ENCODE data around the gene BRWD1.

BRWD1 gene

GRCh38 chr21:39317134-39318090, 4.0 kb upstream of the BRWD1 start:
- TF ChIP-seq CTCF (IDR thresholded peaks at IDR 0.05; ENCODE audit: low read depth, low read length): no peak

GRCh38 chr21:39316729-39317128, 3.3 kb upstream of the BRWD1 start:
- H3K4me1 ChIP-seq: peaks cover 3% of the 10 kb centered on the region; the same call in 1 of the 2 replicates
- DNase-seq: no peak
- no peak for TF ChIP-seq CTCF (IDR thresholded peaks at IDR 0.05; ENCODE audit: low read depth, low read length)

More at GRCh38 chr21:39317134-39318090, 4.0 kb upstream of the BRWD1 start:
- Histone ChIP-seq H3K27me3 (no peaks in the 10 kb centered on the region), H3K4me3 (ENCODE audit: low read depth, low read length) (no peak overlapping the region), H3K9me3 (no peaks in the 10 kb centered on the region), H3K36me3 (no peaks in the 10 kb centered on the region), H3K4me1 (no peaks in the 10 kb centered on the region)
- peak; percentile 21 for DNase-seq

GRCh38 chr21:39315603-39316445, 2.4 kb upstream of the BRWD1 start:
- H3K4me1 ChIP-seq: peaks cover 3% of the 10 kb centered on the region; the same call in 1 of the 2 replicates
- H3K27me3 ChIP-seq: no peaks in the 10 kb centered on the region
- DNase-seq: no peak
- H3K36me3 ChIP-seq: peaks cover 7% of the 10 kb centered on the region
- no peak overlapping the region for H3K4me3 ChIP-seq (ENCODE audit: low read depth, low read length)
- H3K9me3 ChIP-seq: no peaks in the 10 kb centered on the region
- TF ChIP-seq CTCF (IDR thresholded peaks at IDR 0.05; ENCODE audit: low read depth, low read length): no peak

More at GRCh38 chr21:39316729-39317128, 3.3 kb upstream of the BRWD1 start:
- Histone ChIP-seq H3K36me3 (peaks cover under 1% of the 10 kb centered on the region), H3K9me3 (no peaks in the 10 kb centered on the region), H3K27me3 (no peaks in the 10 kb centered on the region), H3K4me3 (ENCODE audit: low read depth, low read length) (no peak overlapping the region)

- peaks cover 3% of the 10 kb centered on the region; the same call in 1 of the 2 replicates for H3K4me1 ChIP-seq
- no peaks in the 10 kb centered on the region for H3K9me3 ChIP-seq
- peak overlapping the region; percentile 83 for H3K4me3 ChIP-seq (ENCODE audit: low read depth, low read length)
- H3K27me3 ChIP-seq: no peaks in the 10 kb centered on the region
- peak; percentile 59 for DNase-seq
- H3K36me3 ChIP-seq: peaks cover 18% of the 10 kb centered on the region
- no peak for TF ChIP-seq CTCF (IDR thresholded peaks at IDR 0.05; ENCODE audit: low read depth, low read length)
These were observed 953 bp upstream of the BRWD1 start for GRCh38 chr21:39314143-39315027.

GRCh38 chr21:39313042-39313570, 326 bp downstream of the BRWD1 start:
- H3K9me3 ChIP-seq: no peaks in the 10 kb centered on the region
- peaks cover 3% of the 10 kb centered on the region; the same call in 1 of the 2 replicates for H3K4me1 ChIP-seq
- peaks cover 22% of the 10 kb centered on the region for H3K36me3 ChIP-seq
- DNase-seq: peak; percentile 34
- H3K4me3 ChIP-seq (ENCODE audit: low read depth, low read length): peak overlapping the region; percentile 83
- TF ChIP-seq CTCF (IDR thresholded peaks at IDR 0.05; ENCODE audit: low read depth, low read length): no peak
- no peaks in the 10 kb centered on the region for H3K27me3 ChIP-seq
